SK-N-SH treated with all-trans-retinoic acid at 6 μM for 48 hours (cell line): ENCODE measurements around the gene SRRM5.

ENCODE experiments used
- ATAC-seq: fragments of 200-7000 bp; cut with Tn5 transposase; 3 replicates; pipeline ENCODE4 v1.9.1; 2020; ENCODE audit warnings: mild to moderate bottlenecking, moderate library complexity
- ARNTL ChIP-seq: fragments of 450-650 bp; formaldehyde crosslinking; IDR thresholded peaks from 2 replicates; pipeline ENCODE4 v1.5.0; 2020; ENCODE audit warnings: low read depth, mild to moderate bottlenecking, moderate library complexity, borderline replicate concordance
- BACH2 ChIP-seq: fragments of 250-450 bp; sonication (Bioruptor Pico); IDR thresholded peaks from 2 replicates; pipeline ENCODE4 v1.9.0; 2021; ENCODE audit warnings: mild to moderate bottlenecking, borderline replicate concordance
- CREB5 ChIP-seq: fragments of 250-450 bp; sonication (Bioruptor Pico); IDR thresholded peaks from 2 replicates; pipeline ENCODE4 v1.5.1; 2020; ENCODE audit warnings: low read depth, mild to moderate bottlenecking, moderate library complexity
- ESRRG ChIP-seq: fragments of 250-450 bp; sonication (Bioruptor Pico); IDR thresholded peaks from 2 replicates; pipeline ENCODE4 v1.6.1; 2021; ENCODE audit warnings: mild to moderate bottlenecking
- ISL1 ChIP-seq: fragments of 250-450 bp; sonication (Bioruptor Pico); IDR thresholded peaks from 2 replicates; pipeline ENCODE4 v2.1.2; 2022; ENCODE audit warnings: mild to moderate bottlenecking, moderate library complexity
- PATZ1 ChIP-seq: fragments of 250-450 bp; sonication (Bioruptor Pico); IDR thresholded peaks from 2 replicates; pipeline ENCODE4 v1.8.0; 2020; ENCODE audit warnings: mild to moderate bottlenecking, moderate library complexity, borderline replicate concordance
- POU6F1 ChIP-seq: fragments of 250-450 bp; sonication (Bioruptor Pico); IDR thresholded peaks from 2 replicates; pipeline ENCODE4 v1.8.0; 2021; ENCODE audit warnings: low read depth, mild to moderate bottlenecking, moderate library complexity, borderline replicate concordance
- PPARA ChIP-seq: fragments of 250-450 bp; sonication (Bioruptor Pico); IDR thresholded peaks from 2 replicates; pipeline ENCODE4 v1.5.0; 2020; ENCODE audit warnings: mild to moderate bottlenecking, borderline replicate concordance
- RARB ChIP-seq: fragments of 250-450 bp; sonication (Bioruptor Pico); IDR thresholded peaks from 2 replicates; pipeline ENCODE4 v1.8.0; 2021; ENCODE audit warnings: mild to moderate bottlenecking, moderate library complexity
- SNAI2 ChIP-seq: fragments of 250-450 bp; sonication (Bioruptor Pico); IDR thresholded peaks from 2 replicates; pipeline ENCODE4 v1.5.0; 2020; ENCODE audit warnings: mild to moderate bottlenecking, moderate library complexity
- TSHZ2 ChIP-seq: fragments of 250-450 bp; sonication (Bioruptor Pico); IDR thresholded peaks from 2 replicates; pipeline ENCODE4 v1.5.0; 2020; ENCODE audit warnings: mild to moderate bottlenecking, moderate library complexity
- ZC3H10 ChIP-seq: fragments of 250-450 bp; sonication (Bioruptor Pico); IDR thresholded peaks from 2 replicates; pipeline ENCODE4 v1.5.1; 2021; ENCODE audit warnings: mild to moderate bottlenecking, moderate library complexity
- ZFP3 ChIP-seq: fragments of 250-450 bp; sonication (Bioruptor Pico); IDR thresholded peaks from 2 replicates; pipeline ENCODE4 v1.5.0; 2020; ENCODE audit warnings: mild to moderate bottlenecking, moderate library complexity
- ZFP30 ChIP-seq: fragments of 450-650 bp; formaldehyde crosslinking; IDR thresholded peaks from 2 replicates; pipeline ENCODE4 v1.5.0; 2022; ENCODE audit warnings: mild to moderate bottlenecking, moderate library complexity
- ZNF70 ChIP-seq: fragments of 450-650 bp; formaldehyde crosslinking; IDR thresholded peaks from 2 replicates; pipeline ENCODE4 v1.5.0; 2020; ENCODE audit warnings: mild to moderate bottlenecking, moderate library complexity
- ZNF8 ChIP-seq: fragments of 450-650 bp; formaldehyde crosslinking; IDR thresholded peaks from 2 replicates; pipeline ENCODE4 v1.5.0; 2020; ENCODE audit warnings: mild to moderate bottlenecking, moderate library complexity

The SRRM5 gene

GRCh38 chr19:43575955-43576878, 35.7 kb upstream of the SRRM5 start:
- no peak for TF ChIP-seq BACH2 (CRISPR knock-in tag)
- TF ChIP-seq POU6F1 (CRISPR knock-in tag), result no peak
- no peak for TF ChIP-seq PPARA (CRISPR knock-in tag)
- TF ChIP-seq ZNF70 (CRISPR knock-in tag), result no peak
- TF ChIP-seq TSHZ2 (CRISPR knock-in tag), result no peak
- no peak for TF ChIP-seq ZFP3
- TF ChIP-seq ESRRG (CRISPR knock-in tag), result no peak
- no peak for TF ChIP-seq RARB
- TF ChIP-seq, all 23 proteins: peak for 0
- ATAC-seq, result peak; percentile 2; the same call in 2 of the 3 replicates

- TF ChIP-seq ZFP30 (CRISPR knock-in tag), result no peak
- TF ChIP-seq CREB5 (CRISPR knock-in tag), result no peak
- no peak for TF ChIP-seq ZFP3
- no peak for TF ChIP-seq PATZ1
- no peak for TF ChIP-seq ZNF8 (CRISPR knock-in tag)
- no peak for TF ChIP-seq ZC3H10
- TF ChIP-seq ARNTL, result no peak
- no peak for ATAC-seq
These were observed 33.1 kb upstream of the SRRM5 start for GRCh38 chr19:43578787-43579186.

GRCh38 chr19:43581467-43581866, 30.4 kb upstream of the SRRM5 start:
- no peak for ATAC-seq
- TF ChIP-seq ZC3H10 (no peak), TSHZ2 (CRISPR knock-in tag) (no peak), ESRRG (CRISPR knock-in tag) (no peak), BACH2 (CRISPR knock-in tag) (no peak), CREB5 (CRISPR knock-in tag) (no peak), ISL1 (no peak), SNAI2 (no peak), ZFP3 (no peak)
